BJ (cell line): ENCODE data around the gene CLIC3. TPM values are rescaled to one million over a fixed set of nuclear protein-coding genes. Genes with fewer than 3 reads are reported as not detected.

Experiments used
- CTCF ChIA-PET: fragments of 350-600 bp; formaldehyde crosslinking; extraction: SDS; loops from one replicate; lab custom pipeline; 2021; ENCODE audit warnings: antibody characterized with exemption, inconsistent platforms; lab: Yijun Ruan, JAX
- POLR2A ChIA-PET: fragments of 300-600 bp; sonication (Branson Sonifier 250); formaldehyde crosslinking; extraction: SDS; loops from one replicate; lab custom pipeline; 2021; ENCODE audit warnings: antibody characterized with exemption; lab: Charles Lee
- DNase-seq: peaks from one replicate; pipeline ENCODE4 v3.0.0-alpha.2; 2011; ENCODE audit warnings: low read depth
- H3K27me3 ChIP-seq: 2 replicates; pipeline ENCODE4 v1.6.0; 2011; ENCODE audit warnings: low read length; ENCODE audit not compliant: control insufficient read depth, insufficient read depth
- H3K36me3 ChIP-seq: 2 replicates; pipeline ENCODE4 v1.5.1; 2011; ENCODE audit warnings: low read length; ENCODE audit not compliant: control insufficient read depth, insufficient read depth
- H3K4me3 ChIP-seq: 2 replicates; pipeline ENCODE4 v1.5.1; 2011; ENCODE audit warnings: low read depth, mild to moderate bottlenecking, control low read depth, low read length
- polyA plus RNA-seq: library from polyadenylated mRNA; depleted of rRNA; stranded (reverse); fragments of >200 nt; gene quantifications from 2 replicates; pipeline ENCODE4 v1.2.3, GENCODE V29; 2011
- TF ChIP-seq, protein P1 (sequence below): IDR thresholded peaks from 2 replicates; pipeline ENCODE4 v1.5.1; 2011; ENCODE audit warnings: low read depth, mild to moderate bottlenecking, control low read depth, inconsistent platforms, low read length, moderate library complexity; ENCODE audit not compliant: insufficient read depth

CLIC3 gene
- polyA plus RNA-seq, 1 experiment = 4.0 TPM

DNA sequence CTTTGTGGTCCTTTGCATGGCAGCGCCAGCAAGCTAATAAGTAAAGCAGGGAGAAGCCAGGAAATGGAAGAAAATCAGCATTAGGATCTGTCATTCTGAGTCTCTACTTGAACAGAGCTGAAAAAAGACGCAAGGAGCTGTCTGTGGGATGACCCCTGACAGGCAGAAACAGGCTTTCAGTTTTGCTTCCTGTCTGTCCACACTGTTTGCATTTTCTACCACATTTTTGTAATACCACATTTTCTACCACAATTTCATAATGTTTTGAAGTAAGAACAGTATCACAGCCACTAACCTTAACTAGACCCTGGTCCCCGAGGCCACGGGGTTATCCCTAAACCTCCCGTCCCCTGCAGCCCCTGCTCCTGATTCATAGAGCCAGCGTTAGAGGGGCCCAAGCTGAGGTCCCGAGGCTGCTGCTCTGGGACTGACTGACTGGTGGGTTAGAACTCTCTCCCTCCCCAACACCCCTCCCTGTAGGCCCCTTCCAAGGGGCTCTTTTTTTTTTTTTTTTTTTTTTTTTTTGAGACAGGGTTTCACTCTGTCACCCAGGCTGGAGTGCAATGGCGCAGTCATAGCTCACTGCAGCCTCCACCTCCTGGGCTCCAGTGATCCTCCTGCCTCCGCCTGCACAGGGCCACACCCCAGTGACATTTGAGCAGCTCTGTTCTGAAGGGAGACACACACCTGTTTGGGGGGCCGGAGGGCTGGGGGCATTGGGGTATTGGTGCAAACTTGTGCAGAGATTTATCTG lies 4.0 kb upstream of the CLIC3 start:
- Histone ChIP-seq H3K4me3 (no peak overlapping the region), H3K36me3 (no peaks in the 10 kb centered on the region), H3K27me3 (no peaks in the 10 kb centered on the region)
- DNase-seq = peak; percentile 30
- ChIA-PET CTCF (interaction anchor here (0.7 to 1.7 kb wide), 4 partner anchors 29 to 52 kb away, joined by 3 to 7 read pairs (median 5); partner anchors contain the start of gene ABCA2), POLR2A (interaction anchor here (0.6 kb wide), 1 partner anchor 223 kb away, joined by 3 read pairs; no protein-coding TSS in a partner anchor)
- TF ChIP-seq, protein P1, sequence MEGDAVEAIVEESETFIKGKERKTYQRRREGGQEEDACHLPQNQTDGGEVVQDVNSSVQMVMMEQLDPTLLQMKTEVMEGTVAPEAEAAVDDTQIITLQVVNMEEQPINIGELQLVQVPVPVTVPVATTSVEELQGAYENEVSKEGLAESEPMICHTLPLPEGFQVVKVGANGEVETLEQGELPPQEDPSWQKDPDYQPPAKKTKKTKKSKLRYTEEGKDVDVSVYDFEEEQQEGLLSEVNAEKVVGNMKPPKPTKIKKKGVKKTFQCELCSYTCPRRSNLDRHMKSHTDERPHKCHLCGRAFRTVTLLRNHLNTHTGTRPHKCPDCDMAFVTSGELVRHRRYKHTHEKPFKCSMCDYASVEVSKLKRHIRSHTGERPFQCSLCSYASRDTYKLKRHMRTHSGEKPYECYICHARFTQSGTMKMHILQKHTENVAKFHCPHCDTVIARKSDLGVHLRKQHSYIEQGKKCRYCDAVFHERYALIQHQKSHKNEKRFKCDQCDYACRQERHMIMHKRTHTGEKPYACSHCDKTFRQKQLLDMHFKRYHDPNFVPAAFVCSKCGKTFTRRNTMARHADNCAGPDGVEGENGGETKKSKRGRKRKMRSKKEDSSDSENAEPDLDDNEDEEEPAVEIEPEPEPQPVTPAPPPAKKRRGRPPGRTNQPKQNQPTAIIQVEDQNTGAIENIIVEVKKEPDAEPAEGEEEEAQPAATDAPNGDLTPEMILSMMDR = no peak

DNA sequence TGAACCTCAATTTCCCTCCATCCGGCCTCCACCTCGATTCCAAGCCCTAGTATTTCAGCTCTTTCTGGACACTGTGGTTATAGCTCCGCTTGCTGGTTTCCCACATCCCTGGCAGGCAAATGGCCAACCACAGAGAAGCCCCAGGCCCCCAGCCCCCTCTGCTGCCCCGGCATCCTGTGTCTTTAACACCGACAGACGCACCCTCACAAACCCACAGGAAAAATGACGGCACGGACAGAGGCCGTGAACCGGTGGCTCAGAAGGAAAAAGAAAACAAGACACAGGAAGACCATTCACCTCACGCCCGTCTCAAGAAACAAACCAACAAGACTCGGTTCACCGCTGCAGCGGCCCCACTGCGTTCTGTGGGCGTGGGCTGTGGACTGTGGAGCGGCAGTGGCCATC lies 1.5 kb upstream of the CLIC3 start:
- CTCF ChIA-PET = interaction anchor here (1.1 kb wide), 1 partner anchor 31 kb away, joined by 5 read pairs; no protein-coding TSS in a partner anchor
- TF ChIP-seq, protein P1 = no peak
- Histone ChIP-seq H3K27me3 (no peaks in the 10 kb centered on the region), H3K36me3 (no peaks in the 10 kb centered on the region), H3K4me3 (no peak overlapping the region)
- POLR2A ChIA-PET = no interaction called here
- DNase-seq = no peak

DNA sequence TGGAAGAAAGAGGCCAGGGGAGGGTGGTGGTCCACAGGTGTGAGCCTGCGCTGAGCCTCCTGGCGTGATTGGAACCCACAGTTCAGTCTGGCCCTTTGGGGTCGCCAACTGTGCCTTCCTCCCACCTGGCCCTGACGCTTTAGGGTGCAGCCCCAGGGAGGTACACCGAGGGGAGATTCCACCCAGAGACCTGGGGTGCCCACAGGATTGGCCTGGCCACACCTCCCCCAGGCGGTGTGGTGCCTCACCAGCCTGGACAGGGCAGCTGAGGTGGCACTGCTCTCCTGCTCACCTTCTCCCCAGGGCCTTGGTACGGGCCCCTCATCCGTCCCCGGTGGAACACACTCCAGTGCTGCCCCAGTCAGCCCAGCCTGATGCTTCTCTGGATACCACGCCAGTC lies 1.0 kb upstream of the CLIC3 start:
- ChIA-PET CTCF (interaction anchor here (2.2 kb wide), 1 partner anchor 30 kb away, joined by 7 read pairs; the partner anchor contains the start of gene ABCA2), POLR2A (no interaction called here)
- Histone ChIP-seq H3K4me3 (no peak overlapping the region), H3K36me3 (no peaks in the 10 kb centered on the region), H3K27me3 (no peaks in the 10 kb centered on the region)
- DNase-seq = no peak
- TF ChIP-seq, protein P1 = no peak

DNA sequence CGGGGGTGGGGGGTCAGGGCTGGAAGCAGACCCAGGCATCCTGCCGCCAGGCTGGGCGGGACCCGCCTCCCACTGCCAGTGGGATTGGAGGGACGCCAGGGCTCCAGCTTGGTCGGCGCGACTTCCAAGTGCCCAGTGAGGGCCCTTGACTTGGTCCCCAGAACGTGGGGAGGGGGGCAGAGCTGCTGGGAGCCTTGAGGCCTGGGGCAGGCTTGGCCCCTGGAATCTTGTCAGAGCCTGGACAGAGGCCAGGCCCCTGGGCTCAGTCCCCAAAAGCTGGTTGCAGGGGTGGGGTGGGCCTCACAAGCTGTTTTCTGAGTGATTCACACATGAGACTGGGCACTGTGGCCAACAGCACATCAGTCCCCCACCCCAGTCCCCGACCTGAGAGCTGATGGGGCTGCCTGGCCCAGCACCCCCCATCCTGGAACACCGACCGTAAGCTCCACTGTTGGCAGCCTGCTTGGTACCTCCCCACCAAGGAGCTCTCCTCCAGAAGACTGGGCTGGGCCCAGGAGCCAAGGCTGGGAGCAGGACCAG lies 526 bp downstream of the CLIC3 start:
- TF ChIP-seq, protein P1 = no peak
- Histone ChIP-seq H3K36me3 (no peaks in the 10 kb centered on the region), H3K27me3 (no peaks in the 10 kb centered on the region), H3K4me3 (peak overlapping the region; percentile 2; the same call in 1 of the 2 replicates)
- CTCF ChIA-PET = interaction anchor here (0.7 to 5.7 kb wide), 7 partner anchors 9 to 149 kb away, joined by 3 to 30 read pairs (median 3); partner anchors contain the start of gene ABCA2
- DNase-seq = no peak
- POLR2A ChIA-PET = no interaction called here

DNA sequence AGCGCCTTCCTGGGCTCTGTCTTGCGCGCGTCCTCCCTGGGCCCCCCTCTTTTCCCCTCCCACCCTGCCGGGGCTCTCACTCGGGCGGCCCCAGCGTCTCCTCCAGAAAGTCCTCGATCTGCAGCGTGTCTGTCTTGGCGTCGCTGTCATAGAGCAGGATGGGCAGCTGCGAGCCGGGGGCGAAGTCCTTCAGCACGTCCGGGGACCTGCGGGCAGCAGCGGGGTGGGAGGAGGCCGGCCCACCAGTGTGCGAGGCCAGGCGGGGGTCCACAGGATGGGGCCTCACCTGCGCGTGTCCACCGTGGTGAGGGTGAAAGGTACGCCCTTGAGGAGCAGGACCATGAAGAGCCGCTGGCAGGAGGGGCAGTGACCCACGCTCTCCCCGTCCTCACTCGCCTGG lies 1.0 kb downstream of the CLIC3 start:
- H3K4me3 ChIP-seq = no peak overlapping the region
- POLR2A ChIA-PET = no interaction called here
- no peaks in the 10 kb centered on the region for H3K27me3 ChIP-seq
- no peaks in the 10 kb centered on the region for H3K36me3 ChIP-seq
- no peak for DNase-seq
- TF ChIP-seq, protein P1 = no peak
- CTCF ChIA-PET = interaction anchor here (1.3 to 5.7 kb wide), 4 partner anchors 32 to 44 kb away, joined by 3 to 30 read pairs (median 7); partner anchors contain the start of gene ABCA2
